HG03439 (cell line): ENCODE data around the gene MICAL3.
"Not testable (repeated sequence)": the region's sequence is repeated elsewhere in the genome, so short reads cannot be mapped to it uniquely, and the experiment has no call there.

ENCODE experiments used
- ATAC-seq: cut with Tn5 transposase; IDR thresholded peaks from one replicate; pipeline ENCODE4 v1.9.1; 2021; ENCODE audit warnings: mild to moderate bottlenecking, moderate library complexity; ENCODE audit not compliant: unreplicated experiment

MICAL3 gene

GRCh38 chr22:17897426-17897825, 126.9 kb downstream of the MICAL3 start:
- ATAC-seq = no peak

- ATAC-seq = no peak
These were observed 127.8 kb downstream of the MICAL3 start for GRCh38 chr22:17896586-17896985.

- ATAC-seq = no peak
These were observed 130.3 kb downstream of the MICAL3 start for GRCh38 chr22:17893900-17894535.

GRCh38 chr22:17892376-17892775, 132.0 kb downstream of the MICAL3 start:
- no peak for ATAC-seq

- ATAC-seq = no peak
These were observed 132.7 kb downstream of the MICAL3 start for GRCh38 chr22:17891481-17892167.

- no peak for ATAC-seq
These were observed 133.5 kb downstream of the MICAL3 start for GRCh38 chr22:17890892-17891291.

GRCh38 chr22:17890245-17890671, 134.1 kb downstream of the MICAL3 start:
- ATAC-seq = no peak

- ATAC-seq = no peak
These were observed 135.5 kb downstream of the MICAL3 start for GRCh38 chr22:17888855-17889254.

GRCh38 chr22:17888439-17888838, 135.9 kb downstream of the MICAL3 start:
- ATAC-seq = no peak

- ATAC-seq = no peak
These were observed 139.5 kb downstream of the MICAL3 start for GRCh38 chr22:17884893-17885292.

GRCh38 chr22:17884084-17884483, 140.3 kb downstream of the MICAL3 start:
- no peak for ATAC-seq

GRCh38 chr22:17883356-17883755, 141.0 kb downstream of the MICAL3 start:
- ATAC-seq = no peak

- no peak for ATAC-seq
These were observed 141.6 kb downstream of the MICAL3 start for GRCh38 chr22:17882727-17883126.

- no peak for ATAC-seq
These were observed 142.2 kb downstream of the MICAL3 start for GRCh38 chr22:17882162-17882561.

- no peak for ATAC-seq
These were observed 143.0 kb downstream of the MICAL3 start for GRCh38 chr22:17881366-17881765.

GRCh38 chr22:17880468-17880867, 143.9 kb downstream of the MICAL3 start:
- no peak for ATAC-seq

- no peak for ATAC-seq
These were observed 144.3 kb downstream of the MICAL3 start for GRCh38 chr22:17880020-17880419.

GRCh38 chr22:17878941-17879340, 145.4 kb downstream of the MICAL3 start:
- no peak for ATAC-seq

GRCh38 chr22:17878186-17878694, 146.1 kb downstream of the MICAL3 start:
- ATAC-seq = no peak

GRCh38 chr22:17876878-17877855, 147.2 kb downstream of the MICAL3 start:
- ATAC-seq = not testable (repeated sequence)

GRCh38 chr22:17876306-17876831, 148.0 kb downstream of the MICAL3 start:
- no peak for ATAC-seq
